Left ventricle myocardium inferior (tissue), 1 donor: ENCODE results near the gene KCNK7. TPM values are rescaled to one million over a fixed set of nuclear protein-coding genes. Genes with fewer than 3 reads are reported as not detected.
A peak's percentile ranks its signal among the peaks of the same experiment; 100 is the strongest.

ENCODE experiments used
- DNase-seq: peaks from one replicate; pipeline ENCODE4 v3.0.0-alpha.2; 2020
- H3K27ac ChIP-seq: fragments of 200-600 bp; replicated peaks from 2 replicates; pipeline ENCODE4 v1.8.0; 2021
- H3K27me3 ChIP-seq: fragments of 200-600 bp; 2 replicates; pipeline ENCODE4 v1.8.0; 2021; ENCODE audit warnings: low read depth
- H3K36me3 ChIP-seq: fragments of 200-600 bp; 2 replicates; pipeline ENCODE4 v1.8.0; 2021
- H3K4me1 ChIP-seq: fragments of 200-600 bp; 2 replicates; pipeline ENCODE4 v1.8.0; 2021
- H3K4me3 ChIP-seq: fragments of 200-600 bp; 2 replicates; pipeline ENCODE4 v1.8.0; 2021; ENCODE audit warnings: mild to moderate bottlenecking, moderate library complexity
- H3K9me3 ChIP-seq: fragments of 200-600 bp; replicated peaks from 2 replicates; pipeline ENCODE4 v1.8.0; 2021
- CTCF ChIP-seq: fragments of 200-600 bp; IDR thresholded peaks from 2 replicates; pipeline ENCODE4 v1.8.0; 2021; ENCODE audit warnings: antibody characterized with exemption, mild to moderate bottlenecking, borderline replicate concordance
- intact Hi-C: fragments of 100-400 bp; cut with micrococcal nuclease; formaldehyde crosslinking; loops from one replicate; pipeline ENCODE4 v1.11.0; 2022
- total RNA-seq: library from RNA; stranded (reverse); fragmentation: NEBNext Ultra II Directional; extraction: Animal tissue kit (Norgen Biotek cat#: 25700); gene quantifications from one replicate; pipeline ENCODE4 v1.2.1, GENCODE V29; 2021
- donor health status: DM: no; HTN: yes; CAD: no; lungs with severe emphysema.

The KCNK7 gene
- total RNA-seq, 1 donor from 2014 or later, result 0.85 TPM

DNA sequence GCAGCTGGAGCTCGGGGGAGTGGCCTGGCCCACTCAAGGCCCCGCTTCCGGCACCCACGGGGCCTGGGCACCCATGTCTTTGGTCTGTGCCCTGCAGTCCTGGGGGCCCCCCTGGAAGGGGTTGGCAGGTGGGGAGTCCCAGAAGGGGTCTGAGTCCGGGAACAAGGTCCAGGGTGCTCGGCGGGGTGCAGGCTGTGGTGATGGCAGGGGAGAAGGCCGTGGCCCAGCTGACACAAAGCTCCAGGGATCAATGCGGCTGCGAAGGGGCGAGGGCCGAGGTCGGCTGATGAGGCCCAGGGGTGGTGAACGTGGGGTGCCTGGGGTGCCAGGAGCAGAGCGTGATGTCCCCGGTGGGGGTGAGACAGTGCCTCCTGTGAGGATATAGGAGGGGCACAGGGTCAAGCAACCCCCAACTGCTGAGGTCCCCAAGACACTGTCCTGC lies 2.7 kb upstream of the KCNK7 start:
- H3K4me3 ChIP-seq, result no peak overlapping the region
- TF ChIP-seq CTCF, result no peak
- no peak overlapping the region for H3K27ac ChIP-seq
- intact Hi-C loops, result loop anchor here (10.0 kb wide), 1 partner anchor 63 kb away; no protein-coding TSS in a partner anchor
- H3K9me3 ChIP-seq, result no peaks in the 10 kb centered on the region
- no peak for DNase-seq
- H3K36me3 ChIP-seq, result peaks cover 48% of the 10 kb centered on the region
- H3K27me3 ChIP-seq, result no peaks in the 10 kb centered on the region
- H3K4me1 ChIP-seq, result peaks cover 30% of the 10 kb centered on the region

DNA sequence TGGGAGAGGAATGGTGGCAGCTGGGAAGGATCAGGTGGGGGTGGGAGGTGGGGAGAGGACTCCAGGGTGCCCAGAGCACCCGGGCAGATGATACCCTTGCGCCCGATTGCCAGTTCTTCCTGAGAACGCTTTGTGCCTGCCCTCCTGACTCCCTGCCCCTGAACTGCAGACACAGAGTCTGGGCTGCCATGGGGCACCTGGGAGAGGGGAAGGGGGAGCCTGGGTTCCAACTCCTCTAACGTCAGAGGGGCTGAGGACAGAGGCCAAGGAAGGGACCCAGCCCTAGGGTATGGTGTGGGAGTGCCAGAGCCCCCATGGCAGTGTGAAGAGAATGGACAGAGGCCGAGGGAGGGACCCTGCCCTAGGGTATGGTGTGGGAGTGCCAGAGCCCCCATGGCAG lies 920 bp upstream of the KCNK7 start:
- Histone ChIP-seq H3K9me3 (no peaks in the 10 kb centered on the region), H3K36me3 (peaks cover 46% of the 10 kb centered on the region), H3K4me1 (peaks cover 41% of the 10 kb centered on the region), H3K27ac (no peak overlapping the region), H3K4me3 (no peak overlapping the region), H3K27me3 (no peaks in the 10 kb centered on the region)
- no peak for DNase-seq
- intact Hi-C loops, result loop anchor here (10.0 kb wide), 1 partner anchor 62 kb away; no protein-coding TSS in a partner anchor
- TF ChIP-seq CTCF, result no peak

DNA sequence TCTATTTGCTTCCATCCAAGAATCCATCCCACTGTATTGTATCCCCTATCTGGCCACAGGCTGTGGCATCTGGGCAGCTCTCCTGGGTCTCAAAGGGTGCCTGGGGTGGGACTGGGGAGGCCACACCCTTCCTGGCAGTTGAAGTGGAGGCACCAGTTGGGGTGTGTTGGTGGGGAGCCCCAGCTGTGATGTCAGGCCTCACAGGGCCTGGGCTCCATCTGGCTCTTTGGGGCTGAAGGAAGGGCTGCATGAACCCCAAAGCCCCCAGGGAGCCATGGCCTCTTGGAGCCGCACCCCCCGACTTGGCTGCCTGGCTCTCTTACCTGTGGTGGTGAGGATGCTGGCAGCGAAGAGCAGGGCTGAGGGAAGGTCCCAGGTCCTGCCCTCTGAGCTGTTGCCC lies 469 bp downstream of the KCNK7 start:
- intact Hi-C loops, result loop anchor here (10.0 kb wide), 1 partner anchor 60 kb away; no protein-coding TSS in a partner anchor
- H3K27ac ChIP-seq, result no peak overlapping the region
- peaks cover 51% of the 10 kb centered on the region for H3K4me1 ChIP-seq
- no peak overlapping the region for H3K4me3 ChIP-seq
- H3K36me3 ChIP-seq, result peaks cover 50% of the 10 kb centered on the region
- no peak for TF ChIP-seq CTCF
- no peaks in the 10 kb centered on the region for H3K9me3 ChIP-seq
- no peak for DNase-seq
- H3K27me3 ChIP-seq, result no peaks in the 10 kb centered on the region

DNA sequence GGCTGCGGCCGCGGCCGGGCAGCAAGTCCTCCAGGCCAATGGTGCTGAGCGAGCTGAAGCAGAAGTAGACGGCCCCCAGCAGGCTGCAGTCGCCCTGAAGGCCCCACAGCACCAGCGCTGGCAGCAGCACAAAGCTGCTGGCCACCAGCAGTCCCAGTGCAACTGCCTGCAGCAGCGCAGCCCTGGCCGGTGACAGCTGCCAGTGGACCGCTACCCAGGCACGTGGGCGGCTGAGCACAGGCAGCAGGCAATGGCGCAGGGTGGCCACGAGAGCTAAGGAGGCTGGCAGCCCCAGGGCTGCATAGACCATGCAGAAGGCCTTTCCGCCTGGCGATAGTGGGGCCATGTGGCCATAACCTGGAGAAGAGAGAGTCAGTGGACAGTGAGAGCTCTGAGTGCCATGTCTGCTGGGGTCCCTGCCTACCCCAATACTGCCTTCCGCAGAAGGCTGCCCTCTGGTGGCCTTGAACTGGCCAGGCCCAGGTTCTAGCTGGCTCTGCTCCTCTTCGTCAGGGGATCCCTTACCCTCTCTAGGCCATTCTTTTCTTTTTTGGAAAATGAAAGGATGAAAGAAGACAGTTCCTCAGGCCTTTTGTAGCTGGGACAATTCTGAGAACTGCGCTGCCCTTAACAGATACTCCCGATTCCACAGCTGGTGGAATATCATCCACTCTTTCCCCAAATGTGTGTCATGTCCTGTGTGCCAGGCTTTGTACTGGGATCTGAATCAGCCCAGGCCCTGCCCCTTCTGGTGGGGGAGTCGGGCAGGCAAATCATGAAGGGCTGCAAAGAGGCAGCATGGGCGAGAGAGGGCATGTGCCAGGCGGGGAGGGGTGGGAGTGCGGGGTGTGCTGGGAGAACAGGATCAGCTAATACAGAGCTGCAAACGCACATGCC lies 1.8 kb downstream of the KCNK7 start:
- Histone ChIP-seq H3K9me3 (no peaks in the 10 kb centered on the region), H3K36me3 (peaks cover 40% of the 10 kb centered on the region), H3K27me3 (no peaks in the 10 kb centered on the region), H3K4me3 (no peak overlapping the region), H3K27ac (peak overlapping the region; percentile 1), H3K4me1 (peaks cover 65% of the 10 kb centered on the region)
- DNase-seq, result no peak
- TF ChIP-seq CTCF, result peak; percentile 78
- intact Hi-C loops, result loop anchor here (10.0 kb wide), 1 partner anchor 59 kb away; no protein-coding TSS in a partner anchor

DNA sequence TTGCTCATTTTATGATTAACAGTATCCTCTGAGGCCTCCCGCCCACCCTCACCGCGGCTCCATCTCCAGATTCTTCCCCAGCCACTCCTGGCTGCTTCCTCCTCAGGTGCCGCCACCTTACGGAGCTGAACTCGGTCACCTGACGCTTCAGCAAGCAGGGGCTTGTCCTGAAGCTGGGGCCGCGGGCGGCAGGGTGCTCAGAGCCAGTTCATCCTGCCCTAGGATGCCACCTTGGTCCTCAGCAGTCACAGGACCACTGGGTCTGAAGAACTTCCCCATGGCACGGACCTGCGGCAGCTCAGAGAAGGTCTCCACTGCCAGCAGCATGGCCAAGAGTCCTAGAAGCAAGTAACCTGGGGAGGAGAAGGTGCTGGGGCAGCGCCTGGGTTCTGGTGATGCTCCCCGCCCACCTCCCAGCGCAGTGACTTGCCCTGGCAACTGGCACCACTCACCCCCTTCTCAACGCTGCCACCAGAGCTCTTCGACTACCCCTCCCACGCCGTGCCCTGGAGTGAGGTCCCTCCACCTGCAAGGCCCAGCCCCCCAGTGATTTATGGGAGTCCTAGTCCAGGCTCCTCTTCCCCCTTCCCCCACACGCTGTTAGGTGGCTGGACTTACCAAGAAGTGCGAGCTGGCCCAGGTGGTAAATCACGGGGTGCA lies 2.6 kb downstream of the KCNK7 start:
- intact Hi-C loops, result loop anchor here (10.0 kb wide), 1 partner anchor 58 kb away; no protein-coding TSS in a partner anchor
- H3K4me3 ChIP-seq, result peak overlapping the region; percentile 53

More for the DNA sequence above, 2.6 kb downstream of the KCNK7 start:
- H3K27me3 ChIP-seq, result no peaks in the 10 kb centered on the region
- no peaks in the 10 kb centered on the region for H3K9me3 ChIP-seq
- DNase-seq, result no peak
- peak overlapping the region; percentile 91 for H3K27ac ChIP-seq
- no peak for TF ChIP-seq CTCF
- peaks cover 32% of the 10 kb centered on the region for H3K36me3 ChIP-seq
- peaks cover 72% of the 10 kb centered on the region for H3K4me1 ChIP-seq
